ENCODE results near the gene CCDC126. TPM values are rescaled to one million over a fixed set of nuclear protein-coding genes. Genes with fewer than 3 reads are reported as not detected.

CCDC126 gene
- total RNA-seq, 2 experiments from 2014 or later = 5.2 to 5.7 TPM

GRCh38 chr7:23600236-23600635, 3.1 kb downstream of the CCDC126 start:
- H3K9me3 Mint-ChIP-seq = no peaks in the 10 kb centered on the region
- H3K27me3 Mint-ChIP-seq = no peaks in the 10 kb centered on the region
- POLR2A ChIA-PET = no interaction called here
- intact Hi-C loops (cut with micrococcal nuclease) = no loop called here
- CTCF ChIA-PET = interaction anchor here (1.1 to 1.7 kb wide), 5 partner anchors 9 to 96 kb away, joined by 3 to 7 read pairs (median 4); no protein-coding TSS in a partner anchor
- H3K4me1 Mint-ChIP-seq (ENCODE audit: low read depth) = peaks cover 42% of the 10 kb centered on the region
- H3K27ac Mint-ChIP-seq = no peak overlapping the region
- no peaks in the 10 kb centered on the region for H3K36me3 Mint-ChIP-seq
- no peak overlapping the region for H3K4me3 Mint-ChIP-seq
- no peak for DNase-seq

- DNase-seq = no peak
Measured at GRCh38 chr7:23603632-23604295, 6.6 kb downstream of the CCDC126 start.

GRCh38 chr7:23604296-23604640, 7.1 kb downstream of the CCDC126 start:
- POLR2A ChIA-PET = no interaction called here
- no peaks in the 10 kb centered on the region for H3K27me3 Mint-ChIP-seq
- CTCF ChIA-PET = interaction anchor here (1.1 kb wide), 1 partner anchor 57 kb away, joined by 3 read pairs; no protein-coding TSS in a partner anchor
- H3K9me3 Mint-ChIP-seq = no peaks in the 10 kb centered on the region
- intact Hi-C loops (cut with micrococcal nuclease) = no loop called here
- H3K4me1 Mint-ChIP-seq (ENCODE audit: low read depth) = peaks cover 13% of the 10 kb centered on the region
- no peak overlapping the region for H3K27ac Mint-ChIP-seq
- H3K36me3 Mint-ChIP-seq = no peaks in the 10 kb centered on the region
- no peak for DNase-seq
- H3K4me3 Mint-ChIP-seq = no peak overlapping the region

More at GRCh38 chr7:23603632-23604295, 6.6 kb downstream of the CCDC126 start:
- Mint-ChIP-seq H3K9me3 (no peaks in the 10 kb centered on the region), H3K4me1 (ENCODE audit: low read depth) (peaks cover 18% of the 10 kb centered on the region), H3K36me3 (no peaks in the 10 kb centered on the region), H3K4me3 (no peak overlapping the region), H3K27me3 (no peaks in the 10 kb centered on the region), H3K27ac (no peak overlapping the region)
- ChIA-PET CTCF (interaction anchor here (1.1 kb wide), 1 partner anchor 57 kb away, joined by 3 read pairs; no protein-coding TSS in a partner anchor), POLR2A (no interaction called here)
- intact Hi-C loops (cut with micrococcal nuclease) = no loop called here

GRCh38 chr7:23607130-23607529, 9.9 kb downstream of the CCDC126 start:
- POLR2A ChIA-PET = no interaction called here
- CTCF ChIA-PET = interaction anchor here (0.5 kb wide), 1 partner anchor 547 kb away, joined by 3 read pairs; no protein-coding TSS in a partner anchor
- intact Hi-C loops (cut with micrococcal nuclease) = no loop called here
- DNase-seq = no peak
- Mint-ChIP-seq H3K9me3 (no peaks in the 10 kb centered on the region), H3K4me3 (no peak overlapping the region), H3K4me1 (ENCODE audit: low read depth) (peaks cover 4% of the 10 kb centered on the region), H3K27me3 (no peaks in the 10 kb centered on the region), H3K36me3 (peaks cover 7% of the 10 kb centered on the region), H3K27ac (no peak overlapping the region)

GRCh38 chr7:23607866-23608265, 10.7 kb downstream of the CCDC126 start:
- intact Hi-C loops (cut with micrococcal nuclease) = no loop called here

GRCh38 chr7:23615331-23615730, 18.1 kb downstream of the CCDC126 start:
- Mint-ChIP-seq H3K4me3 (no peak overlapping the region), H3K27ac (no peak overlapping the region), H3K9me3 (peaks cover 31% of the 10 kb centered on the region), H3K4me1 (ENCODE audit: low read depth) (no peaks in the 10 kb centered on the region), H3K27me3 (no peaks in the 10 kb centered on the region), H3K36me3 (peaks cover 53% of the 10 kb centered on the region)
- ChIA-PET CTCF (interaction anchor here (0.9 to 1.6 kb wide), 2 partner anchors 44 to 81 kb away, joined by 3 to 4 read pairs; no protein-coding TSS in a partner anchor), POLR2A (interaction anchor here (1.2 kb wide), 1 partner anchor 18 kb away, joined by 3 read pairs; no protein-coding TSS in a partner anchor)
- DNase-seq = no peak
- intact Hi-C loops (cut with micrococcal nuclease) = no loop called here

More at GRCh38 chr7:23607866-23608265, 10.7 kb downstream of the CCDC126 start:
- DNase-seq = no peak
- POLR2A ChIA-PET = no interaction called here
- H3K4me3 Mint-ChIP-seq = no peak overlapping the region
- H3K27ac Mint-ChIP-seq = no peak overlapping the region
- peaks cover 4% of the 10 kb centered on the region for H3K4me1 Mint-ChIP-seq (ENCODE audit: low read depth)
- H3K27me3 Mint-ChIP-seq = no peaks in the 10 kb centered on the region
- CTCF ChIA-PET = interaction anchor here (1.0 to 1.4 kb wide), 2 partner anchors 37 to 61 kb away, joined by 3 read pairs; no protein-coding TSS in a partner anchor
- peaks cover 10% of the 10 kb centered on the region for H3K36me3 Mint-ChIP-seq
- no peaks in the 10 kb centered on the region for H3K9me3 Mint-ChIP-seq

- Mint-ChIP-seq H3K27ac (no peak overlapping the region), H3K36me3 (peaks cover 49% of the 10 kb centered on the region), H3K27me3 (no peaks in the 10 kb centered on the region), H3K4me3 (no peak overlapping the region), H3K4me1 (ENCODE audit: low read depth) (no peaks in the 10 kb centered on the region), H3K9me3 (peaks cover 31% of the 10 kb centered on the region)
- intact Hi-C loops (cut with micrococcal nuclease) = no loop called here
- ChIA-PET POLR2A (no interaction called here), CTCF (interaction anchor here (1.1 to 1.3 kb wide), 2 partner anchors 10 to 561 kb away, joined by 3 to 4 read pairs; no protein-coding TSS in a partner anchor)
- no peak for DNase-seq
Measured at GRCh38 chr7:23616593-23616992, 19.4 kb downstream of the CCDC126 start.

GRCh38 chr7:23617482-23617881, 20.3 kb downstream of the CCDC126 start:
- Mint-ChIP-seq H3K27me3 (no peaks in the 10 kb centered on the region), H3K4me1 (ENCODE audit: low read depth) (no peaks in the 10 kb centered on the region), H3K9me3 (peaks cover 31% of the 10 kb centered on the region), H3K36me3 (peaks cover 47% of the 10 kb centered on the region), H3K27ac (no peak overlapping the region), H3K4me3 (no peak overlapping the region)
- intact Hi-C loops (cut with micrococcal nuclease) = no loop called here
- ChIA-PET POLR2A (no interaction called here), CTCF (interaction anchor here (1.1 to 1.3 kb wide), 2 partner anchors 9 to 562 kb away, joined by 3 to 4 read pairs; no protein-coding TSS in a partner anchor)
- DNase-seq = no peak

- no peaks in the 10 kb centered on the region for H3K27me3 Mint-ChIP-seq
- intact Hi-C loops (cut with micrococcal nuclease) = no loop called here
- no peak overlapping the region for H3K27ac Mint-ChIP-seq
- ChIA-PET CTCF (no interaction called here), POLR2A (no interaction called here)
- no peaks in the 10 kb centered on the region for H3K4me1 Mint-ChIP-seq (ENCODE audit: low read depth)
- no peak overlapping the region for H3K4me3 Mint-ChIP-seq
- peaks cover 31% of the 10 kb centered on the region for H3K9me3 Mint-ChIP-seq
- DNase-seq = no peak
- peaks cover 44% of the 10 kb centered on the region for H3K36me3 Mint-ChIP-seq
Measured at GRCh38 chr7:23618241-23618640, 21.1 kb downstream of the CCDC126 start.

- CTCF ChIA-PET = no interaction called here
- no peak for DNase-seq
- H3K4me1 Mint-ChIP-seq (ENCODE audit: low read depth) = no peaks in the 10 kb centered on the region
Measured at GRCh38 chr7:23619141-23619540, 22.0 kb downstream of the CCDC126 start.

GRCh38 chr7:23622506-23622925, 25.3 kb downstream of the CCDC126 start:
- Mint-ChIP-seq H3K9me3 (peaks cover 13% of the 10 kb centered on the region), H3K27me3 (no peaks in the 10 kb centered on the region), H3K27ac (no peak overlapping the region), H3K4me1 (ENCODE audit: low read depth) (no peaks in the 10 kb centered on the region), H3K4me3 (no peak overlapping the region), H3K36me3 (peaks cover 22% of the 10 kb centered on the region)
- ChIA-PET POLR2A (no interaction called here), CTCF (interaction anchor here (0.7 kb wide), 1 partner anchor 365 kb away, joined by 3 read pairs; no protein-coding TSS in a partner anchor)
- no peak for DNase-seq
- intact Hi-C loops (cut with micrococcal nuclease) = no loop called here

More at GRCh38 chr7:23619141-23619540, 22.0 kb downstream of the CCDC126 start:
- POLR2A ChIA-PET = no interaction called here
- Mint-ChIP-seq H3K36me3 (peaks cover 36% of the 10 kb centered on the region), H3K4me3 (no peak overlapping the region), H3K27me3 (no peaks in the 10 kb centered on the region), H3K9me3 (peaks cover 31% of the 10 kb centered on the region), H3K27ac (no peak overlapping the region)
- intact Hi-C loops (cut with micrococcal nuclease) = no loop called here

- Mint-ChIP-seq H3K36me3 (peaks cover 4% of the 10 kb centered on the region), H3K9me3 (no peaks in the 10 kb centered on the region)
- no peak for DNase-seq
Measured at GRCh38 chr7:23628370-23628769, 31.2 kb downstream of the CCDC126 start.

More at GRCh38 chr7:23628370-23628769, 31.2 kb downstream of the CCDC126 start:
- no peaks in the 10 kb centered on the region for H3K27me3 Mint-ChIP-seq
- H3K4me3 Mint-ChIP-seq = no peak overlapping the region
- H3K4me1 Mint-ChIP-seq (ENCODE audit: low read depth) = no peaks in the 10 kb centered on the region
- ChIA-PET CTCF (no interaction called here), POLR2A (no interaction called here)
- intact Hi-C loops (cut with micrococcal nuclease) = no loop called here
- H3K27ac Mint-ChIP-seq = no peak overlapping the region

Measured in activated CD4-positive, alpha-beta memory T cell treated with anti-CD3 and anti-CD28 coated beads for 36 hours (primary cell).